Thymus (tissue), 11 donors: Measurements from ENCODE around the gene ARID5A. TPM values are rescaled to one million over a fixed set of nuclear protein-coding genes. Genes with fewer than 3 reads are reported as not detected.
A peak's percentile ranks its signal among the peaks of the same experiment; 100 is the strongest.
"Not testable (repeated sequence)": the region's sequence is repeated elsewhere in the genome, so short reads cannot be mapped to it uniquely, and the experiment has no call there.

Experiments
- DNase-seq, 9 donors: peaks; one replicate each; pipeline ENCODE4 v3.0.0-alpha.2; 2013; ENCODE audit warnings: low spot score in 9 of 9, low read depth in 6 of 9, missing footprints in 1 of 9
- H3K27ac ChIP-seq, 2 donors: one replicate each; pipeline ENCODE4 v1.5.1; 2013; ENCODE audit warnings: control low read depth in 1 of 2, low read depth in 1 of 2, low read length in 1 of 2, mild to moderate bottlenecking in 1 of 2, moderate library complexity in 1 of 2
- H3K27me3 ChIP-seq, 2 donors: one replicate each; pipeline ENCODE4 v1.5.1; 2013; ENCODE audit warnings: low read length in 1 of 2; ENCODE audit not compliant: control insufficient read depth in 2 of 2, insufficient read depth in 1 of 2
- H3K36me3 ChIP-seq, 2 donors: one replicate each; pipeline ENCODE4 v1.5.1; 2013; ENCODE audit warnings: low read length in 1 of 2, mild to moderate bottlenecking in 1 of 2, moderate library complexity in 1 of 2; ENCODE audit not compliant: control insufficient read depth in 2 of 2, insufficient read depth in 2 of 2
- H3K4me1 ChIP-seq, 2 donors: one replicate each; pipeline ENCODE4 v1.5.1; 2013; ENCODE audit warnings: low read length in 2 of 2; ENCODE audit not compliant: control insufficient read depth in 2 of 2, insufficient read depth in 2 of 2
- H3K4me3 ChIP-seq, 2 donors: one replicate each; pipeline ENCODE4 v1.5.1; 2013; ENCODE audit warnings: low read length in 2 of 2, control low read depth in 1 of 2, mild to moderate bottlenecking in 1 of 2
- H3K9me3 ChIP-seq, 2 donors: one replicate each; pipeline ENCODE4 v1.5.1; 2013; ENCODE audit warnings: low read length in 1 of 2, mild to moderate bottlenecking in 1 of 2; ENCODE audit not compliant: control insufficient read depth in 2 of 2, insufficient read depth in 1 of 2
- WGBS: extraction: QIAGEN DNeasy Blood & Tissue Kit; methylation state at CpG from one replicate; pipeline ENCODE4 v1.1.7; 2013; 5-methylcytosine and 5-hydroxymethylcytosine counted together
- polyA plus RNA-seq: library from polyadenylated mRNA; stranded (reverse); fragments of 200-250 nt; gene quantifications from one replicate; pipeline ENCODE4 v1.2.3, GENCODE V29; 2013
- total RNA-seq: library from RNA; stranded (reverse); fragments of 120-200 nt; gene quantifications from one replicate; pipeline ENCODE4 v1.2.4, GENCODE V29; 2013
- donor health status: healthy.

Gene ARID5A
- total and polyA plus RNA-seq, 2 donors: 18.9 to 57.2 TPM

DNA sequence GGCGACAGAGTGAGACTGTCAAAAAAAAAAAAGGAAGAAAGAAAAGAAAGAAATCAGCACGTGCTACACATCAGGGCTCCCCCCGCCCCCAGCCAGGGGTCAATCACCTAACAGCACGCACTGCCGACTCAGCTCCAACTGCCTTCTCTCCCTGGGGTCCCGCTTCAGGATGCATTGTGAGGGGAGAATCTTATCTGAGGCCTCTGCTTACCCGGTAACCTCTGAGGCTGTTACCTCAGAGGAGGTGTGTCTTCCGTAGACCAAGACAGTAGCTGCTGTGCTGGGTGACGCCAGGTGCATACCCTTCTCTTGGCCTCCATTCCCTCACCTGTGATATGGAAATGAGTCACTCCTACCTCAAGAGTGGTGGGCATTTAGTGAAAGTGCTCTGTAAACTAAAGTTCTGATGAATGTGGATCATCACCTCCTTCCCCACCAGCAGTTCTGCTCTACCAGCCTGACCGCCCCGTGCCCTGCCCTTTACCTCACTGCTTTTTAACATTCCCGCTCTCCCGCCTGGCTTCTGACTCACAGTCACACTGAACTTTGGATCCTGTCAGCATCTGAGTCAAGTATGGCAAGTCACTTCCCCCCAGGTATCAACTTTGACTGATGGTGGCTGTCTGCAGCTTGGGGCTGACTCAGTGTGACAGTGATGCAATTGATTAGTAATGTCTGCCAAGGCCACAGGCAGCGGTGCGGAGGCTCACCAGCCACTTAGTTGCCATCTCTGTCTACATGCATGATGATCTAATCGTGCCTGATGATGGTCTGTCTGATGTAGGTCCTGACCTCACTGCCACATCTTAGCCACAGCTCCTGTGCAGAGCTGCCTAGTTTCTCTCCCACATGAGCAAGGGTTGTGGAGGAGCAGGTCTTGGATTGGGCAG is 20.1 kb downstream of the ARID5A start:
- Histone ChIP-seq H3K36me3 (peaks cover 7 to 16% of the 10 kb centered on the region in 2 donors), H3K9me3 (no peaks in the 10 kb centered on the region), H3K27me3 (no peaks in the 10 kb centered on the region), H3K4me3 (no peak overlapping the region), H3K4me1 (peaks cover 0 to 7% of the 10 kb centered on the region in 2 donors), H3K27ac (no peak overlapping the region)
- DNase-seq: no peak
- 95% methylated on average over 16 of the region's 16 CpGs for WGBS

- not testable (repeated sequence) for H3K9me3 ChIP-seq, H3K27ac ChIP-seq, H3K4me1 ChIP-seq, H3K36me3 ChIP-seq, H3K27me3 ChIP-seq, DNase-seq, H3K4me3 ChIP-seq
- 99% methylated on average over 6 of the region's 6 CpGs for WGBS
Measured at GRCh38 chr2:96557421-96557820, 20.9 kb downstream of the ARID5A start.

- 95% methylated on average over 6 of the region's 6 CpGs for WGBS
- H3K4me1 ChIP-seq: peaks cover 0 to 7% of the 10 kb centered on the region in 2 donors
- no peak overlapping the region for H3K4me3 ChIP-seq
- H3K9me3 ChIP-seq: no peaks in the 10 kb centered on the region
- H3K27ac ChIP-seq: no peak overlapping the region
- H3K27me3 ChIP-seq: no peaks in the 10 kb centered on the region
- peaks cover 2% of the 10 kb centered on the region in 2 donors for H3K36me3 ChIP-seq
- DNase-seq: no peak
Measured at GRCh38 chr2:96558061-96558460, 21.5 kb downstream of the ARID5A start.

DNA sequence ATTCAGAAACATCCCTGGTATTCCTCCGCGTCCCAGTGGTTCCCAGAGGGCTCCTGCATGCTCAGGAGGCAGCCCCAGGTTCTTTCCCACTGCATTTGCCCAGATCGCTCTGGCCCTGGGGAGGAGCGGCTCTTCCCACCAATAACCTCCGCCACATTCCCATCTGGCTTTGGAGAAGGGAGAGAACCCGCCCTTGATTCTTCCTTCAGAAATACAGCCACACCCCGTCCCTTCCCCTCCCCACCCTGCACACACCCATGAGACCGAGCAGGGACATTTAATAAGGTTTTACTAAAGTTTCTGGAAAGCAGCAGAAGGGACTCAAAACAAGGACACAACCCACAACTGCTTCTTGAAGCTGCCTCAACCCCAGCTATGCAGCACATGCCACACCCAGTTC is 21.9 kb downstream of the ARID5A start:
- Histone ChIP-seq H3K27ac (peak overlapping the region in 1 of 2 donors; percentile 31), H3K27me3 (no peaks in the 10 kb centered on the region), H3K9me3 (no peaks in the 10 kb centered on the region), H3K36me3 (no peaks in the 10 kb centered on the region), H3K4me3 (no peak overlapping the region), H3K4me1 (peaks cover 0 to 7% of the 10 kb centered on the region in 2 donors)
- DNase-seq: no peak
- 97% methylated on average over 8 of the region's 8 CpGs for WGBS

DNA sequence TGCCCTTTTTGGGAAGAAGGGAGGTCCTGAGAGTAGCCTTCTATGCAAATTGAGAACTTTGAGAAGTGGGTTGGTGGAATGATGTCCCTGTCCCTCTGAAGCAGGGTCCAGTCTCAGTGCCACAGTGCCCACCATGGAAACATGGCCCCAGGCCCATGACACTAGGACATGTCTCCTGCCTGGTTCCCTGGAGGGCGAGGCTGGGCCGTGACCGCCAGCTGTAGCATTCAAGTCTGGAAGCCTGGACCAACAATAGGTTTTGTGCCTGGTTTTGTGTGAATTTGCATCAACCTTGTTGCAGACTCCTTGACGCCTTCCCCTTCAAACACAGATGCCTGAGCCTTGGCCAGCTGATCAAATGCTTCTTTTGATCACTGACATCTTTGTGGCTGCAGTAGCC is 27.5 kb downstream of the ARID5A start:
- Histone ChIP-seq H3K4me1 (no peaks in the 10 kb centered on the region), H3K4me3 (no peak overlapping the region), H3K9me3 (no peaks in the 10 kb centered on the region), H3K27ac (no peak overlapping the region), H3K36me3 (no peaks in the 10 kb centered on the region), H3K27me3 (no peaks in the 10 kb centered on the region)
- 96% methylated on average over 4 of the region's 4 CpGs for WGBS
- no peak for DNase-seq

- no peaks in the 10 kb centered on the region for H3K36me3 ChIP-seq
- WGBS: 95% methylated on average over 3 of the region's 3 CpGs
Measured at GRCh38 chr2:96564563-96564962, 28.0 kb downstream of the ARID5A start.

DNA sequence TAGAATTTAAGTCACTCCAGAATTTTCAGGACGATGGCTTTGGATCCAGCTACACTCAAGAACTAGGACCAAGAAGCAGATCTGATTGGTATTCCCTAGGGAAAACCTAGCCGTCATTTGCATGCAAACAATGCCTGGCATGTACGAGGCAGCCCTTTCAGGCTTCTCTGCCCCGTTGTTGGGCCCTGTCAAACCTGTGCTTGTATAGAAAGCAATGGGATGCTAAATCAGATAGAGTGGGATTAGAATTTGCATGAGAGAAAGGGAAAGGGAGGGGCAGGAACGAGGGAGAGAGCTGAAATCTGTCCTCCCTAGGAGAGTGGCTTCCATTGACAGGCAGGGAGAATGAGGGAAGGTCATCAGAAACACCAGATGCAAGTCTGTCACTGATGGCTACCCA is 28.6 kb downstream of the ARID5A start:
- Histone ChIP-seq H3K4me1 (no peaks in the 10 kb centered on the region), H3K36me3 (no peaks in the 10 kb centered on the region), H3K9me3 (no peaks in the 10 kb centered on the region), H3K27me3 (no peaks in the 10 kb centered on the region), H3K4me3 (no peak overlapping the region), H3K27ac (no peak overlapping the region)
- WGBS: 91% methylated on average over 5 of the region's 5 CpGs
- no peak for DNase-seq

More at GRCh38 chr2:96564563-96564962, 28.0 kb downstream of the ARID5A start:
- Histone ChIP-seq H3K27me3 (no peaks in the 10 kb centered on the region), H3K27ac (no peak overlapping the region), H3K9me3 (no peaks in the 10 kb centered on the region), H3K4me1 (no peaks in the 10 kb centered on the region), H3K4me3 (no peak overlapping the region)
- no peak for DNase-seq

DNA sequence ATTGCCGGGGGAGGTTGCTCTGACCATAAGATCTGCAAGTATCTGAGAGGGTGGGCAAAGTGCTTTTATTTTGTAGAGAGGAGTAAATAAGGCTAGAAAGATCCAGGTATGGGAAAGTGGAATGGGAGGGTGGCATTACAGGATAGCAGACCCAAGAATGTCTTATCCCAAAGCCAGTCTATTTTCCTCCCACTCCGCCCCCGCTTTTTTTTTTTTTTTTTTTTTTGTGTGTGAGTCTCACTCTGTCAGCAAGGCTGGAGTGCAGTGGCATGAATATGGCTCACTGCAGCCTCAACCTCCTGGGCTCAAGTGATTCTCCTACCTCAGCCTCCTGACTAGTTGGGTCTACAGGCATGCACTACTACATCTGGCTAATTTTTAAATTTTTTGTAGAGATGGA is 31.5 kb downstream of the ARID5A start:
- 100% methylated on average over 3 of the region's 3 CpGs for WGBS

DNA sequence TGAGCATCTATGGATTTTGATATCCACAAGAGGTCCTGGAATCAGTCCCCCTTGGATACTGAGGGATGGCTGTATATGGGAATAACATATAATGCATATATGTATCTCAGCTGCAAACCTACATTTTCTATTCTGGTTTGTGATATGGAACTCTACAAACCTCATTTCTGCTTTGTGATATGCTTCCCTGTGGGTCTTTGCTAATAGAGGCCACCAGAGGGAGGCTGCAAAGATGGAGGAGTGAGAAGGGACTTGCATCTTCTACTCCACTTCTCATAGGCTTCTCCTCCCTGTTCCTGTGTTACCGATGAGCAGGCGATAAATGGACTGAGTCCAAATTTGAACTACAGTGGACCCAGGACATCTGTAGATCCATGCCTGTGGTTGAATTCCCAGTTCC is 37.8 kb downstream of the ARID5A start:
- Histone ChIP-seq H3K27ac (no peak overlapping the region), H3K27me3 (no peaks in the 10 kb centered on the region), H3K36me3 (no peaks in the 10 kb centered on the region), H3K4me3 (no peak overlapping the region), H3K4me1 (no peaks in the 10 kb centered on the region), H3K9me3 (no peaks in the 10 kb centered on the region)
- no peak for DNase-seq
- 96% methylated on average over 2 of the region's 2 CpGs for WGBS

More for the DNA sequence above, 31.5 kb downstream of the ARID5A start:
- H3K27me3 ChIP-seq: no peaks in the 10 kb centered on the region
- no peaks in the 10 kb centered on the region for H3K4me1 ChIP-seq
- no peak for DNase-seq
- no peaks in the 10 kb centered on the region for H3K36me3 ChIP-seq
- H3K27ac ChIP-seq: no peak overlapping the region
- H3K9me3 ChIP-seq: no peaks in the 10 kb centered on the region
- H3K4me3 ChIP-seq: no peak overlapping the region
